T-cell (primary cell): ENCODE data around the gene HOMER2. TPM values are rescaled to one million over a fixed set of nuclear protein-coding genes. Genes with fewer than 3 reads are reported as not detected.

Source experiments
- ATAC-seq, 4 experiments: fragments of 200-7000 bp in 3 of 4; fragments of 150-1000 bp in 1 of 4; cut with Tn5 transposase; replicated peaks in 1 of 4; 1 replicate in 3 of 4; 2 replicates in 1 of 4; pipeline ENCODE4 v1.10.0; 2021; ENCODE audit warnings: moderate library complexity in 3 of 4, mild to moderate bottlenecking in 2 of 4, moderate number of reproducible peaks in 1 of 4
- CTCF ChIA-PET, 2 donors: fragments of 300-600 bp; sonication (Branson Sonifier 250); formaldehyde crosslinking; loops; one replicate each; lab custom pipeline; 2022; ENCODE audit warnings: antibody characterized with exemption in 2 of 2; lab: Charles Lee
- POLR2A ChIA-PET, 2 donors: fragments of 300-600 bp; sonication (Branson Sonifier 250); formaldehyde crosslinking; loops; one replicate each; lab custom pipeline; 2022; ENCODE audit warnings: antibody characterized with exemption in 2 of 2; lab: Charles Lee
- DNase-seq, 35 experiments: peaks; one replicate each; pipeline versions ENCODE4 v3.0.0 to v3.0.0-alpha.2; 2013 to 2023
- H3K27ac ChIP-seq: one replicate; pipeline ENCODE4 v1.5.1; 2013; ENCODE audit warnings: low read length
- H3K27me3 ChIP-seq, 2 experiments: replicated peaks in 1 of 2; 1 replicate in 1 of 2; 2 replicates in 1 of 2; pipeline versions ENCODE4 v1.6.1 to v1.7.0; 2013; ENCODE audit warnings: low read length in 1 of 2, mixed read lengths in 1 of 2; ENCODE audit not compliant: control insufficient read depth in 2 of 2, insufficient read depth in 2 of 2; ENCODE audit errors: extremely low read depth in 1 of 2
- H3K36me3 ChIP-seq, 2 donors: 1 replicate in 1 of 2; 2 replicates in 1 of 2; pipeline versions ENCODE4 v1.6.1 to v1.7.0; 2013; ENCODE audit warnings: low read length in 1 of 2; ENCODE audit not compliant: control insufficient read depth in 2 of 2, insufficient read depth in 1 of 2; ENCODE audit errors: extremely low read depth in 1 of 2
- H3K4me1 ChIP-seq, 2 experiments: 1 replicate in 1 of 2; 2 replicates in 1 of 2; pipeline versions ENCODE4 v1.6.1 to v1.7.0; 2013; ENCODE audit warnings: low read length in 2 of 2, mixed read lengths in 1 of 2; ENCODE audit not compliant: insufficient read depth in 2 of 2, control insufficient read depth in 1 of 2; ENCODE audit errors: extremely low read depth in 1 of 2
- H3K4me3 ChIP-seq, 2 donors: 1 replicate in 1 of 2; 2 replicates in 1 of 2; pipeline versions ENCODE4 v1.5.1 to v1.7.0; 2013; ENCODE audit warnings: mild to moderate bottlenecking in 2 of 2, low read length in 1 of 2, moderate library complexity in 1 of 2; ENCODE audit not compliant: control insufficient read depth in 1 of 2; ENCODE audit errors: extremely low read depth in 1 of 2
- H3K9me3 ChIP-seq: 2 replicates; pipeline ENCODE4 v1.7.0; 2013
- H3K27ac Mint-ChIP-seq, 2 donors: one replicate each; pipeline ENCODE4 v1.8.0; 2020 to 2021; ENCODE audit warnings: mild to moderate bottlenecking in 2 of 2, mixed read lengths in 2 of 2
- H3K27me3 Mint-ChIP-seq, 2 donors: one replicate each; pipeline ENCODE4 v1.8.0; 2021 to 2022; ENCODE audit warnings: mixed read lengths in 2 of 2
- H3K36me3 Mint-ChIP-seq: one replicate; pipeline ENCODE4 v1.8.0; 2021; ENCODE audit warnings: mixed read lengths
- H3K4me1 Mint-ChIP-seq, 3 donors: one replicate each; pipeline ENCODE4 v1.8.0; 2020 to 2022; ENCODE audit warnings: mixed read lengths in 3 of 3, mild to moderate bottlenecking in 1 of 3
- H3K4me3 Mint-ChIP-seq, 3 donors: one replicate each; pipeline ENCODE4 v1.8.0; 2020 to 2022; ENCODE audit warnings: mild to moderate bottlenecking in 3 of 3, mixed read lengths in 3 of 3, moderate library complexity in 3 of 3
- H3K9me3 Mint-ChIP-seq, 3 donors: one replicate each; pipeline ENCODE4 v1.8.0; 2020 to 2022; ENCODE audit warnings: mixed read lengths in 3 of 3
- WGBS: methylation state at CpG from one replicate; pipeline ENCODE4 v1.1.5; 2013; ENCODE audit warnings: missing lambda C conversion rate; ENCODE audit not compliant: insufficient coverage; 5-methylcytosine and 5-hydroxymethylcytosine counted together
- total RNA-seq, 35 experiments: library from RNA in 6 of 35; stranded (reverse) in 6 of 35; fragments of 120-200 nt in 1 of 35; gene quantifications; one replicate each; pipeline versions ENCODE4 v1.2.1 to v1.2.4 and lab custom pipeline; 2013 to 2026

The HOMER2 gene
- total RNA-seq, 5 donors from 2014 or later (not counting 1 experiment from before 2014, with no cell fraction given), result 2.7 to 9.1 (median 7.3) TPM

DNA sequence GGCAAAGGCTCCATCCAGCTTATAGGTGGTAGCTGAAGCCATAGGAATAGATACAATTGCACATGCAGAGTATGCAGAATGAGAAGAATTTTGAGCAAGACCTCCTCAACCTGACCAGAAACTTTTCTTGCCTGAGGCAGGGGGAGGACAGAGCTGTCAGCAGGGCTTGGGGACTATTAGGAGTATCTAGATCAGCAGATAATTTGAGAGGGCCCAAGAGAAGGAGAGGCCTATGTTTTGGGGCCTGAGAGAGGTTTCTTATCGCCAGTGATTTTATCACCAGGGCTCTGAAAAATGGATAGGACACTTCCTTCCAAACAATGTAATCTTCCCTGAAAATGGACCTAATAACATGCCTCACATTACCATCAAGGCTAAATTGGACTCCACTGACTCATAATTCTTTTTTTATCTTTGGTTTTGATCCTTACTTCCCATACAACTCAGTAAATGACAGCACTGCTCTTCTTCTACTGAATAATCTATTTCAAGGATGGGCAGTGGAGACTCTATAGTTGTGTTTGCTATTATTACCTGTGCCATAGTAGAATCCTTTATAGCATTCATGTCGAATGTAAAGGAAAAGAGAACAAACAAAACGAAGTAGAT, 17.7 kb upstream of the HOMER2 start:
- H3K4me1 ChIP-seq, result peaks cover 0 to 3% of the 10 kb centered on the region in 2 experiments
- H3K36me3 ChIP-seq, result no peaks in the 10 kb centered on the region
- no CpG with 5 or more reads among the region's 3 CpGs for WGBS
- no peaks in the 10 kb centered on the region for H3K9me3 Mint-ChIP-seq
- no peaks in the 10 kb centered on the region for H3K27me3 ChIP-seq
- H3K4me3 Mint-ChIP-seq, result no peak overlapping the region
- ChIA-PET CTCF (no interaction called here), POLR2A (no interaction called here)
- no peak for ATAC-seq
- H3K9me3 ChIP-seq, result no peaks in the 10 kb centered on the region
- H3K27ac ChIP-seq, result no peak overlapping the region
- no peak overlapping the region for H3K4me3 ChIP-seq
- no peak for DNase-seq
- H3K27ac Mint-ChIP-seq, result no peak overlapping the region
- peaks cover 6 to 11% (median 8%) of the 10 kb centered on the region in 3 donors for H3K4me1 Mint-ChIP-seq
- H3K27me3 Mint-ChIP-seq, result no peaks in the 10 kb centered on the region
- H3K36me3 Mint-ChIP-seq, result no peaks in the 10 kb centered on the region

DNA sequence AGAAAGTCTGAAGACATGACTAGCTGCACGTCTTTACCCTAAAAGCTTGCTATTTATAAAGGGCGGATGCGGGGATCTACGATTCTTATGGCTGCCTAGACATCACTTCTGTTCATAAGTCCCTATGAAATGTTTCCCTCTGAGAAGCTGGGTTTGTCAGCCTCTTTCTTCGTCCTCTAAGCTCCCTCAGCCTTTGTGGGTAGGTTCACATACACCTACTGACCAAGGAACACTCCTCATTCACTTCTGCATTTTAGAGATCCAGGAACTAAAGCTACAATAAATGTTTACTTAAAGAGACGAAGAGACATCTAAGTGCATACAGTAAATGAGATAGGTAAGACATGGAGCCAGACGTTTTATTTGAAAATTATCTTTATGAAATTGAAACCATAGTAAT, 16.8 kb upstream of the HOMER2 start:
- no peaks in the 10 kb centered on the region for H3K27me3 Mint-ChIP-seq
- no peaks in the 10 kb centered on the region for H3K9me3 Mint-ChIP-seq
- ATAC-seq (no peak), DNase-seq (no peak)
- Histone ChIP-seq H3K36me3 (no peaks in the 10 kb centered on the region), H3K4me3 (no peak overlapping the region), H3K4me1 (peaks cover 0 to 3% of the 10 kb centered on the region in 2 experiments), H3K27ac (no peak overlapping the region), H3K27me3 (no peaks in the 10 kb centered on the region), H3K9me3 (no peaks in the 10 kb centered on the region)
- no peak overlapping the region for H3K4me3 Mint-ChIP-seq
- 80% methylated on average over 4 of the region's 7 CpGs for WGBS
- peaks cover 6 to 11% (median 8%) of the 10 kb centered on the region in 3 donors for H3K4me1 Mint-ChIP-seq
- ChIA-PET POLR2A (no interaction called here), CTCF (no interaction called here)
- no peak overlapping the region for H3K27ac Mint-ChIP-seq
- no peaks in the 10 kb centered on the region for H3K36me3 Mint-ChIP-seq

DNA sequence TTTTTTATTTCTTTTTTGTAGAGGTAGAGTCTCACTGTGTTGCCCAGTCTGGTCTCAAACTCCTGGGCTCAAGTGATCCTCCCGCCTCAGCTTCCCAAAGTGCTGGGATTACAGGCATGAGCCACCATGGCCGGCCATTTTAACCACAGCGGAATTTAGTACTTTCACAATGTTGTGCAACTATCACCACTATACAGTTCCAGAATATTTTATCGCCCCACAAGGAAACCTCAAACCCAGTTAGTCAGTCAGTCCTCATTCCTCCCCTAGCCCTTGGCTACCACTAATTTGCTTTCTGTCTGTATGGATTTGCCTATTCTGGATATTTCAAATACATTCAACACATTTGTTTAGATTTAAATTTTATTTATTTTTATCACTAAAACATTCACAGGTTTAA, 15.5 kb upstream of the HOMER2 start:
- ChIA-PET POLR2A (no interaction called here), CTCF (no interaction called here)
- ATAC-seq (no peak), DNase-seq (no peak)
- no peak overlapping the region for H3K4me3 ChIP-seq
- Mint-ChIP-seq H3K27me3 (no peaks in the 10 kb centered on the region), H3K4me1 (peaks cover 6 to 11% (median 8%) of the 10 kb centered on the region in 3 donors), H3K4me3 (no peak overlapping the region), H3K27ac (no peak overlapping the region), H3K9me3 (no peaks in the 10 kb centered on the region), H3K36me3 (no peaks in the 10 kb centered on the region)
- WGBS, result 100% methylated on average over 1 of the region's 4 CpGs
- no peak overlapping the region for H3K27ac ChIP-seq
- no peaks in the 10 kb centered on the region for H3K9me3 ChIP-seq
- H3K4me1 ChIP-seq, result peaks cover 0 to 3% of the 10 kb centered on the region in 2 experiments
- H3K27me3 ChIP-seq, result no peaks in the 10 kb centered on the region
- no peaks in the 10 kb centered on the region for H3K36me3 ChIP-seq

DNA sequence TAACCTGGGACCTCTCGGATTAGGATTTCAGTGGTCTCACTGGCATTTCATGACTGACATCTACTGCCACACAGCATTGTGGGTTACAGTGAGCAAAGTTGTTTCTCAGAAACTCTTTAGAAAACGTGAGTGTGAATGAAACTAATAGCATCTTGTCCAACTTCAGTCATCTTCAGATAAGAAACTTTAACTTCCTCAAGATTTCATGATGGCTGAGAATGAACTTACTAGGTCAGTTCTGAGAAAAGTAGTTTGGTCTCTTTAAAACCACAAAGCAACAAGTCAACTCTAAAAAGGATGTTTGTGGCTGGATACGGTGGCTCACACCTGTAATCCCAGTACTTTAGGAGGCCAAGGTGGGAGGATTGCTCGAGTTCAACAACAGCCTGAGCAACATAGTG, 14.2 kb upstream of the HOMER2 start:
- no peak for DNase-seq
- Histone ChIP-seq H3K9me3 (no peaks in the 10 kb centered on the region), H3K36me3 (no peaks in the 10 kb centered on the region), H3K27me3 (no peaks in the 10 kb centered on the region), H3K4me3 (no peak overlapping the region), H3K27ac (no peak overlapping the region), H3K4me1 (peaks cover 0 to 3% of the 10 kb centered on the region in 2 experiments)
- ATAC-seq, result no peak
- 30% methylated on average over 2 of the region's 4 CpGs for WGBS
- Mint-ChIP-seq H3K27ac (no peak overlapping the region), H3K9me3 (no peaks in the 10 kb centered on the region), H3K27me3 (no peaks in the 10 kb centered on the region), H3K4me1 (peaks cover 6 to 11% (median 8%) of the 10 kb centered on the region in 3 donors), H3K4me3 (no peak overlapping the region), H3K36me3 (no peaks in the 10 kb centered on the region)
- CTCF ChIA-PET, result interaction anchor here in 1 of 2 donors (0.5 kb wide), 1 partner anchor 10 kb away, joined by 4 read pairs; no protein-coding TSS in a partner anchor
- POLR2A ChIA-PET, result no interaction called here

DNA sequence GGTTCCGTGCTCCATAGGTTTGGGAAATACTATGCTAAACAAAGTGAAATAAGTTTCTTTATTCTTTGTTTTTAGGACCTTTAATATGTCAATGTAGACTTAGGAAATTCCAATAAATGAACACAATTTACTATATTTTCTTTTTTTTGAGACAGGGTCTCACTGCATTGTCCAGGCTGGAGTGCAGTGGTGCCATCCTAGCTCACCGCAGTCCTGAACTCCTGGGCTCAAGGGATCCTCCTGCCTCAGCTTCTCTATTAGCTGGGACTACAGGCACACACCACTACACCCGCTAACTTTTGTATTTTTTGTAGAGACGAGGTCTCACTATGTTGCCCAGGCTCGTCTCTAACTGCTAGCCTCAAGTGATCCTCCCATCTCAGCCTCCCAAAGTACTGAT, 12.4 kb upstream of the HOMER2 start:
- 95% methylated on average over 3 of the region's 5 CpGs for WGBS
- no peak for DNase-seq
- H3K4me1 Mint-ChIP-seq, result peaks cover 6 to 11% (median 8%) of the 10 kb centered on the region in 3 donors
- no peaks in the 10 kb centered on the region for H3K36me3 Mint-ChIP-seq
- Histone ChIP-seq H3K4me1 (peaks cover 0 to 3% of the 10 kb centered on the region in 2 experiments), H3K27ac (no peak overlapping the region), H3K9me3 (no peaks in the 10 kb centered on the region), H3K36me3 (no peaks in the 10 kb centered on the region), H3K27me3 (no peaks in the 10 kb centered on the region), H3K4me3 (no peak overlapping the region)
- H3K4me3 Mint-ChIP-seq, result no peak overlapping the region
- CTCF ChIA-PET, result interaction anchor here in 1 of 2 donors (1.1 kb wide), 1 partner anchor 34 kb away, joined by 4 read pairs; no protein-coding TSS in a partner anchor
- H3K27ac Mint-ChIP-seq, result no peak overlapping the region
- H3K27me3 Mint-ChIP-seq, result no peaks in the 10 kb centered on the region
- no peaks in the 10 kb centered on the region for H3K9me3 Mint-ChIP-seq
- ATAC-seq, result no peak
- POLR2A ChIA-PET, result no interaction called here

DNA sequence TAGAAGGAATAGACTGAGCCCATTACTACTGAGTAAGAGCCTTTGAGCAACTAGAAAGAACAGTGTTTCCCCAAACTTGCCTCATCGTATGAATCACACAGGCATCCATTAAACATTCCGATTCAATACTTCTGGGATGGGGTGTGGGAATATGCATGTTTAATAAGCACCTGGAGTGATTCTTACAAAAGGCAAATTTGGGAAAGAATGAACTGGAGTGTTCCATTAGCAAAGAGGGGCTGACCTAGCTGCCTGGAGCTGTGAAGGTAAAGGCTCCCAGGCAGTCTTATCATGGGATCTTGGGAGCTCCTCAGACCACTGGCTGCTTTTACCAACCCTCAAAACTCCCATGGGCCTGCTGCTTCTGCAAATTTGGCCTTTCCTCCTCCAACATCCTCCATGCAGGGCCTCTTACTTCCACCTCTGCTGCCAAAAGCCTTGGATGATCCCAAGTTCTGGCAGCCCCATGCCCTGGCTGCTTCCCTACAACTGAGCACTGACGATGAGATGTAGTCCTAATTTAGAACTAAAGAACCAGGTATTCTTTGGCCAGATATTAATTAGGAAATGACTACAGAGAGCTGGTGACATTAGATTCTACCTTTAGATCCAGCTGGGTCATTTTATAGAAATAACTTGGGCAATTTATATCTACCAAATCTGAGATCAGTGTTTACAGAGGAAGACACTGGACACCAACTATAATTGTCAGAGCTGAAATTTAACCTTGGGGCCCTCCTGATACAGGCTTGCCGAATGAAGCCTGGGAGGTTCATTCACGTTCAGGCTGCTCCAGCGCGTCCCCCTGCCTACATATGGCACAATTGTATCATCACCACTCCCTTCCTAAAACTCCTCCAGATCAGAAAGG, 11.2 kb upstream of the HOMER2 start:
- Mint-ChIP-seq H3K9me3 (no peaks in the 10 kb centered on the region), H3K4me1 (peaks cover 6 to 11% (median 8%) of the 10 kb centered on the region in 3 donors), H3K27me3 (no peaks in the 10 kb centered on the region), H3K4me3 (no peak overlapping the region), H3K36me3 (peaks cover 4% of the 10 kb centered on the region), H3K27ac (no peak overlapping the region)
- ChIA-PET POLR2A (interaction anchor here in 1 of 2 donors (0.6 kb wide), 1 partner anchor 245 kb away, joined by 4 read pairs; no protein-coding TSS in a partner anchor), CTCF (no interaction called here)
- H3K9me3 ChIP-seq, result no peaks in the 10 kb centered on the region
- no CpG with 5 or more reads among the region's 7 CpGs for WGBS
- ATAC-seq (no peak), DNase-seq (no peak)
- H3K4me1 ChIP-seq, result peaks cover 0 to 3% of the 10 kb centered on the region in 2 experiments
- no peak overlapping the region for H3K27ac ChIP-seq
- no peak overlapping the region for H3K4me3 ChIP-seq
- H3K27me3 ChIP-seq, result no peaks in the 10 kb centered on the region
- no peaks in the 10 kb centered on the region for H3K36me3 ChIP-seq
